Occipital lobe (tissue), 2 donors: Measurements from ENCODE around the gene CNOT4. TPM values are rescaled to one million over a fixed set of nuclear protein-coding genes. Genes with fewer than 3 reads are reported as not detected.

Experiments used
- DNase-seq: peaks from one replicate; lab custom pipeline; 2025; lab: John Stamatoyannopoulos, UW
- total RNA-seq: library from RNA; depleted of rRNA; stranded (reverse); fragments of >200 nt; gene quantifications from one replicate; pipeline ENCODE4 v1.2.3, GENCODE V29; 2014

CNOT4 gene
- total RNA-seq, 1 donor from 2014 or later = 32.4 TPM

GRCh38 chr7:135406918-135407317 lies 103.0 kb downstream of the CNOT4 start:
- DNase-seq = no peak

DNA sequence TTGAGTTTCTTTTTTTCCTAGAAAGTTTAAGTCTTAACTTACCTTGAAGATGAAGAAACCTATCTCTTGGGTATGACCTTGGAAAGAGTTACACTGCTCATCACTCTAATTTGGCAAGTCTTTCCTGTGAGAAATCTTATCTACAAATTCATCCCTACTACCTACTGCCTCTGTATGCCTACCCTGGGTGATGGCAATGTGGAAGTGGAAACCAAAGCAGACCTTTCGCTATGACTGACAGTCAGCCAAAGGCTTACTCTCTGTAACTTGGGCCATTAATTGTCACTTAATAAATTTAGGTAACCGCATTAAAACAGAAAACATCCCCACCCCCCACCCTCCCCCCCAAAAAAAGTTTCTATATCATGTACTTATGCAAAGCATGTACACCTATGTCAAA lies 103.9 kb downstream of the CNOT4 start:
- DNase-seq = no peak

- no peak for DNase-seq
Measured at GRCh38 chr7:135403302-135403701, 106.6 kb downstream of the CNOT4 start.

- DNase-seq = no peak
Measured at GRCh38 chr7:135397689-135398088, 112.2 kb downstream of the CNOT4 start.

GRCh38 chr7:135392701-135393100 lies 117.2 kb downstream of the CNOT4 start:
- DNase-seq = no peak

- DNase-seq = no peak
Measured at GRCh38 chr7:135391514-135391913, 118.4 kb downstream of the CNOT4 start.

GRCh38 chr7:135390829-135391228 lies 119.1 kb downstream of the CNOT4 start:
- DNase-seq = no peak

DNA sequence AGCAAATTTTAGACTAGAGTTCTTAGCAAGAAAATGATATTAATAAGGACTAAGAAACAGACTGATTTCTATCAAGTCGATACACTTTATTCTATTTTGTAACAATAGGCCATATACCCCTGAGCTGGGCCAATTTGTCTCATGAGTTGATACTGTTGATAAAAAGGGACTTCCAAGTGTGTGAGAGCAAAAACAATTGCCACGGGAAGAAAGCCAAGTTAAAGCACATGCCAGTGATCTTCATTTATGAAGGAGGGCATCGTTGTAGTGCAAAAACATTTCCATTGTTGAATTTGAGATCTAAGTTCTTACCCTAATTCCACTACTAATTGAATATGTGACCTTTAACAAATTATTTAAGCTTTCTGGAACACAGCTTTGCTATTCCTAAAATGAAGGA lies 119.9 kb downstream of the CNOT4 start:
- DNase-seq = no peak

- no peak for DNase-seq
Measured at GRCh38 chr7:135388616-135389015, 121.3 kb downstream of the CNOT4 start.

- DNase-seq = no peak
Measured at GRCh38 chr7:135386776-135387175, 123.1 kb downstream of the CNOT4 start.

GRCh38 chr7:135386181-135386580 lies 123.7 kb downstream of the CNOT4 start:
- DNase-seq = no peak

DNA sequence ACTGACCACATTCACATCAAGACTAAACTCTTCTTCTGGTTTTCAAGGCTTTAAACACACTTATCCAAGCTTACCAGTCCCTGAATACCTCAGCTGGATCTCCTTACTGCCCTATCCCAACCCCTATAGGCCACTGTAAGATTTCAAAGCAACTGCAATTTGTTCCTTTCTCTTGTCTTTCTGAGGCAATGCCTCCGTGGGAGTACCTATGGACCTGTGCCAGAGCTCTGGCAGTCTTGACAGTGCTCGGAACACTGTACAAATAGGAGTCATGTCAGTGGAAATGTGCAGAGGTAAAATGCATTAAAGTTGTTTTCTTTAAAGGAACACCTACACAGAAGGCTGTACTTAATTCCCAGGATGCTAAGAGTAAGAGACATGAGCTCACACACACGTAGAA lies 124.7 kb downstream of the CNOT4 start:
- DNase-seq = no peak

GRCh38 chr7:135383525-135384175 lies 126.3 kb downstream of the CNOT4 start:
- DNase-seq = no peak

DNA sequence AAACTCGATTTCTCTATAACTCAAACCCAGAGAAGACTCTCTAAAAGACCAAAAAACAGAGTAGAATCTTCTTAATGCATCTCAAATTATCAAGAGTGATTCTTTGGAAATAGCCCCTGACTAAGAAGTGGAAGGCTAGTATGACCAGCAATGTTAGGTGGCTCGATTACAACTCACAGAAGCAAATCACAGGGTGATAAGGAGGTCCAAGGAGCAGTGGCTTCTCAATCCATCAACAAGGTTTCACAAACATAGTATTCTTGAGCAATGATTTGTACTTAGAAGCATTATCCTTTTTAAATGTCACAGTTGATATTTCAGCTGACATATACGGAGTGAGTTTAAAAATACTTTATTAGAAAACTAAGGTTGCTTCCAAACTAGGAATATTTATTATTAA lies 127.7 kb downstream of the CNOT4 start:
- DNase-seq = no peak

DNA sequence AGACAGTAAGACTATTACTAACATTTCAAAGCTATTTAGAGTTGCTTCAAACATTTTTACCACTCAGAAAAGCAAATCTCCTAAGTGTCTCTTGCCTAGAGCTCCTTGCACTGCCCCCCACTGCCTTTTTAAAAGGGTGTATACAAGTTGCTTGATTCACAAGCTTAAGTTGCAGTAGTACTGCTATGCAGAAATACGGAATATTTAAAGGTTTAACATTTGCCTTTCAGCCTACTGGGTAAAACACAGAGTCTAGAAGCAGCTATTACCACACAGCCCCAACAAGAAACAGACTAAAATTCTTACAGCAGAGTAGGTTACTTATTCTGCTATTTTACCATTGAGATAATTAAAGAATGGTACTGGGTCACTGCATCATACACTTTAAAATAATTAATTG lies 128.5 kb downstream of the CNOT4 start:
- DNase-seq = no peak

DNA sequence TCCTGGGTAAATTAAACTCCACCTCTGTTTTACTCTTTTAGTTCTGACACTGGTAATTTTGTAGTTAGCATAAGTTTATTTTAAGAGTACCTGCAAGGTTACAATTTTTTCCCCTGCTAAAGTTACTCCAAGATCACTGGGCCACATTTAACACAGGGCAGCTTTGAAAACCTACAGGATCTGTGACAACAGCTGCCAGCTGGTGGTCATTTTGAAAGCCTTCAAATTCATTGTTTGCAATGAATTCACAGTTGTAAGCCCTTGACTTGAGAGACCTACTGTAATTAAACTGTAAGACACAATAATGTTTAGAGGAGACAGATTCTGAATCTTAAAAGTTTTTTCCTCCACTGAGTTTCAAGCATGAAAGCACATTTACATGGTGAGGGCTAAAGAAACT lies 129.6 kb downstream of the CNOT4 start:
- no peak for DNase-seq

GRCh38 chr7:135377171-135377570 lies 132.7 kb downstream of the CNOT4 start:
- DNase-seq = no peak

DNA sequence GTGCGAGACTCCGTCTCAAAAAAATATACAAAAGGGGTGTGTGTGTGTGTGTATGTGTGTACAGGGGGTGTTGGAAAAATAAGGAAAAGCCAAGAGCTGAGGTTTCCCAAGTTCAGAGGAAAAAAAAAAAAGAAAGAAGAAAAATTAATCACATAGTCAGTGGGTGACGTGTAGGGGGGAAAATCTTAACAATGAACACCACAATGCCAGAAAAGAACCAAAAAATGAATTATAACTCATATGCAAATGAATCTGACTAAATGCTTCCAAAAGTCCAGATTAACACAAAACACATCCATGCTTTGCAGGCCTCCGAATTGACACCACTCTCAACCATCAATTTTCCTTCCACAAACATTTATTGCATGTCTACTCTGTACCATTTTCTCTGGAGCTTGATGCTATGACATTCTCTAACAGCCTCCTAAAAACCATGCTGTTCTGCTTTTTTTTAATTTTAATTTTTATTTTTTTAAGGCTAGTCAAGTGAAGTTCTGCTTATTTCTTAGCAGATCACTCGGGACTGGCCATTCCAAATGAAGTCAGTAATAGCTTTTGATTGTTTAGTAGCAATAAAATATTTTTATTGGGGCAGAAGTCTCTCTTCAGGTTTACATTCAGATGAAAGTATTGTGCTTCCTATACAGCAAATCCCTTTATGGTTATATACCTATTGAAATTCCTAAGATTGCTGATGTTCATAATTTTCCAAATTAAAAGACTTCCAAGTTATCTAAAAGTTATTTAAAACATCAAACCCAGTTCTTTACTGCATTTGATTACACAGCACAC lies 133.8 kb downstream of the CNOT4 start:
- no peak for DNase-seq

DNA sequence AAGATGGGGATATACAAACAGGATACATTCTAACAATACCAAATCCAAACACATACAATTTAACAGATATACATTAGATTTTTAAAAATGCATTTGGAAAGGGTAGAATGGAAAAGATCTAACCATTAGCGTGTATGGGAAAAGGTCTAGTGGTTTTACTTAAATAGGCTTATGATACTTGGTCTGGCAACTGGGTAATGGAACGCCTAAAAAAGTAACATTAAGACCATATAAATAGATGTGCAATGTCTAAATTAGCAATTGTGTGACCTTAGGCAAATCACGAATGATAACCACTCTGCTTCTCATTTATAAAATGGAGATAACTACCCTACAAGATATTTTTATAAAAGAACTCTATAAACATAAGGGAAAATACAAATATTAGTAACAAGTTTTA lies 135.2 kb downstream of the CNOT4 start:
- DNase-seq = no peak

DNA sequence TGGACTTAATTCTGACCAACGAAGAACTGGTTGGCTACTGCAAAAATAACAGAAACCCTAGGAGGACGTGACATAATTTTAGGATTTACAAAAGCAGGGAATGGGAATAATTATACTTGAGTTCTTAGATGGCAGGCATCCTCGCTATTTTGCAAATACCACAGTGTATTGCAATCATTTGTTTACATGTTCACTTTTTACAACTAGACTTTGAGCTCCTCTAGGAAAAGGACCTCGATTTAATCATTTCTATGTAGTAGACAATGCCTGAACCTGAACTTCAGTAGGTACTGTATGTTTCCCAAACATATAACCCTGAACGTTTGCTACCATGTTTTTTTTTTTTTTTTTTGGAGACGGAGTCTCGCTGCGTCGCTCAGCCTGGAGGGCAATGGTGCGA lies 137.7 kb downstream of the CNOT4 start:
- no peak for DNase-seq

GRCh38 chr7:135370656-135371055 lies 139.2 kb downstream of the CNOT4 start:
- no peak for DNase-seq

GRCh38 chr7:135369405-135369804 lies 140.5 kb downstream of the CNOT4 start:
- DNase-seq = no peak
